HG02885 (cell line): ENCODE measurements around the gene PNLIPRP1.

ENCODE experiments used
- ATAC-seq: cut with Tn5 transposase; IDR thresholded peaks from one replicate; pipeline ENCODE4 v1.9.1; 2021; ENCODE audit warnings: mild to moderate bottlenecking; ENCODE audit not compliant: unreplicated experiment, poor library complexity

The PNLIPRP1 gene

DNA sequence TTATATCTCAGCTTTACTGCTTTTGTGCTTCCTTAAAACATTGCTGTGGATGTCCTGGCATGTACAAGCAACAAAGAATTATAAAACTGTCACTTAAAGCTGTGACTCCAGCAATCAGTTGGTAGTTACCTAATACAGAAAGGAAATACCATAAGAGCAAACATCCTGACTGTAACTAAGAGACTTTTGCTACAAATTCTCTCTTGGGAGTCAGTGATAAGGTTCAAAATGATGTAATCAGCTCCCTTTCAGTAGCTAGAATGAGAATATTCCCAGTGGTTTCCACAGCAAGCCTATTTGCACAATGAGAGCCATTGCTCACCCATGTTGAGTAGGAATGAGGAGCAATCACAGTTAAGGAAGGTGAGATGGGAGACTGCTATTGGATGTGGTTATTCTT lies 7.6 kb downstream of the PNLIPRP1 start:
- ATAC-seq = no peak

DNA sequence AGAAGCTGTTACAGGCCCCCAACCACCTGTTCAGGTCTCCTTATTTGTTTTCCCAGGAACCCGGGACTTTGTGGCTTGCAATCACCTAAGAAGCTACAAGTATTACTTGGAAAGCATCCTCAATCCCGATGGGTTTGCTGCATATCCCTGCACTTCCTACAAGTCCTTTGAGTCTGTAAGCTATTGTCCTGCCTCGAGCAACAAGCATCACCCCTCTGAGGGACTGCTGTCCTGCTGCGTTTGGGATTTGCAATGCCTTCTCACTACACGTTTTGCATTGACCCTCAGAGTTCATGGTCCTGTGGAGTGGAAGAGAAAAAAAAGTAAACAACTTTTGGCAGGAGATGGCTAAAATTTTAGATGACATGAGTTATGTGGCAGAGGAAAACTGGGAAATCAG lies 9.2 kb downstream of the PNLIPRP1 start:
- no peak for ATAC-seq

DNA sequence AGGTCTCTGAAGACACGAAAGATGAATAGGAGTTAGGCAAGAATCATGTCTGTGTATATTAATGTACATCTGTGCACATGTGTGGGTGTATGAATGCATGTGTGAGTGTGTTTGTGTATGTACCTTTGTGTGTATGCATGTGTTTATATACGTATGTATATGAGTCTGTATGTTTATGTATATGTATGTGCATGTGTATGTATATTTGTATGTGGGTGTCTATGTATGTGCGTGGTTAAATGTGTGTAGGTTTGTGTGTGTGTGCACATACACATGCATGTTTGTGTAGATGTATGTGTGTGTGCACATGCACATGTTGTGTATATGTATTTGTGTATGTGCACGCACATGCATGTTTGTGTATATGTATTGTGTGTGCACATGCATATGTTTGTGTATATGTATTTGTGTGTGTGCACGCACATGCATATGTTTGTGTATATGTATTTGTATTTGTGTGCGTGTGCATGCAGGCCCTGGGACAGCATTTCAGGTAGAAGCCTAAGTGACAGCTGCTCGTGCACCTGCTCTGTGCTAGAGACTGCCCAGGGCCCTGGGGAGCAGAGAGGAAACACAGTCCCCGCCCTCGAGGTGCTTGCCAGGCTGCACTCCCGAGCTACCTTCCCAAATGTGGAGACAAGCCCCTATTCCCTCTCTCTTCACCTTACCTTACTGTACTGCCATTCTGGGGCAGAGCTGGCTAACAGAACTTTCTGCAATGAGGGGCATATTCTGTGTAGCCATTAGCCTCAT lies 12.1 kb downstream of the PNLIPRP1 start:
- ATAC-seq = no peak

DNA sequence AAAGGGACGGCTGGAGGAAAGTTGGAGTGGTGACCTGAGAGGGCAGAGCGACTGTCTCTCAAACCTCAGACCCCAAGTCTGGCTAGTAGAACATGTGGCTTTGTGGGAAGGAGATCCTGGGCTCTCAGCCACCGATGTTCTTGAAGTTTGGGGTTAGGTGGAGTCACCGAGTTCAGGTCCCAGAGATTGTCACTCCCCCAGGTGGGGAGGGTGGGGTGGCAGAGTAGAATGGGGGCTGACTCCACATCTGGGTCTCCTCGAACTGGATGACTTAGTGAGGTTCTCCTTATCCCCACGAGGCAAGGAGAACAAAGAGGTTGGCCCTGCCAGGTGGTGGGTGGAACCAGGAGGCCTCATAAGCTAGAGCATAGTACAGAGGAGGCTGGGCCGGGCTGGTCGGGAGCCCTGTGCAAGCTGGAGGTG lies 15.3 kb downstream of the PNLIPRP1 start:
- ATAC-seq = no peak

DNA sequence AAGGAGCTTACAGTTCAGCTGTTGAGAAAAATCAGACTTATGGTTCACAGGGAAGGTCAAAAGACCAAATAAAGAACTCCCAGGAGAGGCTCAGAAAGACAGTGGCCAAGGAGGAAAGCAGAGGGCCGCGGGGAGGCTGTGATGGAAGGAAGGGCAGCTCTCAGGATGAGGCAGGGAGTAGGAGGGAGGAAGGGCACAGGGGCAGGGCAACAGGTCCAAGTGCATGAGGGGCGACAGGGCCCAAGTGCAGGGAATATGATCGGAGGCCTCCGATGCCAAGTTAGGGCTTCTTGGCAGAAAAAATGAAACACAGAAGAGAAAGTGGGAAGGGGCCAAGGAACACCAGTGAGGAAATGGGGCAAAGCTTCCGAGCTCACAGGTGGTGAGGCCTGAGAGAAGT lies 16.6 kb downstream of the PNLIPRP1 start:
- ATAC-seq = no peak

DNA sequence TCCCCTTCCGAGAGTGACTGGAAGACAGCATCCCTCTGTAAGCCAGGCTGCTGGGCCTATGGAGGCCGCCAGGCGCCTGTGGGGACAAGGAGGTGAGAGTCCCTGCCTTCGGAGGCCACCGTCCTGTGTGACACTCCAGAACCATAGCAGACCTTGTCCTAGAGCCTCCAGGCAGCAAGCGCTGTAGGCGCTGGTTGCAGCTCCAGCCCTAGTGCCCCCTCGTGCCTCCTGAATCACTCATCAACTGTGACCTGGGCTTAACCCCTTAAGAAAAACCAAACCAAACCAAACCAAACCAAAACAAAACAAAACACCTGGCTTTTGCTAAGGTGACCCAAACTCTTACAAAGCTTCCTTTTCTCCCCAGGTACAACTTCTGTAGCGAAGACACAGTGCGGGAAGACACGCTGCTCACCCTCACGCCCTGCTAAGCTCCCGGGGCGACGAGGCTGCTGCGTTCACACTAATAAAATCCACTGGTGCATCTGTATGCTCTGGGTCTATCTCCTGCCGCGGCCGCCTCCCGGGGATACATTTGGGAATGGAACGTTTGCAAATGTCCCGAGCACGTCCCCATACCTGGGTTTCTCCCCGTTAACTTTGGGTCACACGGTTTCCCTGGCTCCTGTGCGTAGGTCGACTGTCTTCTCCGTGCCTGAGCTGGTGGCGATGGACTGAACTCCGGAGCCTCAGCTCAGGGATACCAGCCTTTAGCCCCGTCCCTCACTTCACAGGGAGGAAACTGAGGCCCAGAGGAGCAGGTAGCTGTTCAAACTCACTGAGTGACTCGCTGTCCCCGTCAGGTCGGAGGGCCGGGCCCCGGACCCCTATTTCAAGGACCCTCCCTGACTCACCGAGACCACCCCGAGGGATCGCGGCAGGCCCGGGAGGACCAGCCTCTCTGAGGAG lies 18.2 kb downstream of the PNLIPRP1 start:
- no peak for ATAC-seq

DNA sequence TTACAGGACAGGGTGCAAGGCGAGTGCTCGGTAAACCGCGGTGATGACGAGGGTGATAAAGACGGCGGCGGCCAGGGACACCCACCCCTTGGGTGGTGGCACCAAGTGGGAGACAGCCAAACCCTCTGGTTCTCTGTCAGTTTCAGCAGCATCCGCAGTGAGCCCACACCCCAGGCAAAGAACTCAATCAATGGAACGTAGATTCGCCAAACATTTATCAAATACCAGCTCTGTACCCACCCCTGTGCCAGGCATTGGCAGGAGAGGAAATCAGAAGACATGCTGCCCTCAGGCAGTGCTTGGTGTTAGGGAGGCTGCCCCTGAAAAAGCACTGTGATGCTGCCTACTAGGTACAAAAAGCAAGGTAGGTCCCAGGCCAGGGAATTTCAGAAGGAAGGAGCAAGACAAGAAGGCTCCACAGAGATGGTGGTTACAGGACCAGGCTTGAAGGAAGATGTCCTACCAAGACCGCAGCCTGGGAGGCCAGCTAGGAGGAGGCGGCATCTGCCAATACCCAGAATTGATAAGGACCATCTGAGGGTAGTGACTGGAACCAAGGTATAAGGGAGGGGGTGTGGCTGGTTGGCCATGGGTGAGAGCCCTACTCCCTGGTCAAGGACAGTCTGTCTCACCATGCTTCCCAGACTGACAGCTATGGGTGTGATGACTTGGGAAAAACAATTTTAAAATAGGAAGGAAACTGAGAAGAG lies 19.8 kb downstream of the PNLIPRP1 start:
- no peak for ATAC-seq

DNA sequence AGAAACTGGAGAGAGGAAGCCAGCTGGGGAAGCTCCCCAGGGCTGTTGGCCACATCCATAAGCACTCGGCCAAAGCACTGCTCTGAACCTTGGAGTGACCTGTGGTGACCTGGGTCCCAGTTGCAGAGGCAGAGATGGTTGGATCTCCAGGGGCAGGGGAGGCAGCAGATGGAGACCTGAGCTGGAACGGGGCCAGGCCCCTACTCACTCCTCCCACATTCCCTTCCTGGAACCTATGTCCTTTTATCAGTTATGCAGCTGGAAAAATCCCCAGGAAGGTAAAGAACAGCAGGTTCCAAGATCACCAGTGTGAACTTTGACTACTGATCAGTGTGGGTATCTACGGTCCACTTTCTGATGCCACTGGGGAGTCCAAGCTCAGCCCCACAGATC lies 20.4 kb downstream of the PNLIPRP1 start:
- no peak for ATAC-seq

DNA sequence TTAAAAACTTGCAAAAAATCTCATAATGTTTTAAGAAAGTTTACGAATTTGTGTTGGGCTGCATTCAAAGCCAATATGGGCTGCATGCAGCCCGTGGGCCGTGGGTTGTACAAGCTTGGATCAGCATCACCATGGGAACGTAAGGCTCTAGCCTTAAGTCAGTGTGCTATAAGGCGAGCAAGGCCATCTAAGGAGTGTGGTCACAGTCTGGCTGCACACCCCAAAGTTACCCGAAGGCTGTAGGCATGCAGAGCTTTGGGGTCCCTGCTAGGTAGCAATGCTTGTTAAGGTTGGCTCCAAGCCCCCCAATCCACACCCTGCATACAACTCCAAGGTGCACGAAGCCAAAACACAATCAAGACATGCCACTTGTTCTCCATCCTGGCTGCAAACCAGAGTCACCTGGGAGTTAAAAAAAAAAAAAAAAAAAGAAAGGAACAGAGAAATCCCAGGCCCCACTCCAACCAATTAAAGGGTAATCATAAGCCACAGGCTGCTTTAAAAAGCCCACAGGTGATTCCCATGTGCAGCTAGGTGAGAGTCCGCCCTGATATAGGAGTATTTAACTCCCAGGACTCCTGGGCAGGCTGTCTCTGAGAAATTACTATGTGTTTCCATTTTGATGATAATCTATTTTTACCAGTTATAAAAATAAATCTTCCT lies 21.5 kb downstream of the PNLIPRP1 start:
- ATAC-seq = no peak

DNA sequence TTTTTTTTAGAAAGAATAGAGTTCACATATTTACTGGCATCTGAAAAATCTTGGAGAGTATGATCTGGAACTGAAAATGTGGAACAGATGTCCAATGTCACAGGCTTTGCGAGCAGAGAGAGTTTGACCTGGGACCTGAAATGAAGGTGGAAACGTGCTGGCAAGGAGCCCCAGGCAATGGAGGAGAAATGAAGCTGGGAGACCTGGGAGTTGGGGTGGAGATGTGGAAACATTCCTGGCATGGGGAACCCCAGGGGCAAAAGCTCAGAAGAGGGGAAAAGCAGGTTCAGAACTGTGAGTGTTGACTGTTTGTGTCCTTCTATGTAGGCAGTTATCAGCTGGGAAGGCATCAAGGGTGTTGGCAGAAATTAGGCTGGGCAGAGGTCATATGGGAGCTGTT lies 22.7 kb downstream of the PNLIPRP1 start:
- no peak for ATAC-seq

DNA sequence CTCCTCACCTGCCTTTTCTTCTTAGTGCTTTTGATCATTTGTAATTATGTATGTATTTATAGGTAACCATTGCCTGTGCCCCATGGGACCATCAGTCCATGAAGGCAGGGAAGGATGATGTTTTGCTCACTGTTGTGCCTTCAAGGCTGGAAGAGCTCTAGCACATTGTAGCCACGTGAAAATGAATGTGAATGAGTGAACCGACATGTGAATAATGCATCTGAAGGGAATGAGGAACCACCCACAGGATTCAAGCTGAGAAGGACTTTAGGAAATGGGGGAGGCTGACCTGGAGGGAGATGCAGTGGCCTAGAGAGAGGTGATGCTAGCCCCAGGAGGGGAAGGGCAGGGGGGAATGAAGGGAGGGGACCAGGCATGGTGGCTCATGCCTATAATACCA lies 24.0 kb downstream of the PNLIPRP1 start:
- no peak for ATAC-seq

DNA sequence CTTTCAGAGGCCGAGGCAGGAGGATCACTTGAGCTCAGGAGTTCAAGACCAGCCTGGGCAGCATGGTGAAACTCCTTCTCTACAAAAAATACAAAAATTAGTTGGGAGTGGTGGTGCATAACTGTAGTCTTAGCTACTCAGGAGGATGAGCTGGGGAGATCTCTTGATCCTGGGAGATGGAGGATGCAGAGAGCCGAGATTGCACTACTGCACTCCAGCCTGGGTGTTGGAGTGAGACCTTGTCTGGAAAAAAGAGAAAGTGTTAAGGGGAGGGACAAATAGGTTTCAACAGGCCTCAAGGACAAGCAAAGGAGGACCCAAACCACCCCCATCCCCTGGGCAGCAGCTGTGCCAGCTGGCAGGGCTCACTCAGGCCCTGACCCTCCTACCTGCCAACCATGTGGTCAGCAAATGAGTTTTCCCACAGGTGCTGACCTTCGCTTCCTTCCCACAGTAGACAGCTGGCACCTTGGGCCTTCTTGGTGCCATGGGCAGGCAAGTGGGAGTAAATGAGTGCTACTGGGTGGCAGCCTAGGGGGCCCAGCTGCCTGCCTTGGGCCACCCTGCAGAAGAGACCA lies 24.5 kb downstream of the PNLIPRP1 start:
- ATAC-seq = no peak

DNA sequence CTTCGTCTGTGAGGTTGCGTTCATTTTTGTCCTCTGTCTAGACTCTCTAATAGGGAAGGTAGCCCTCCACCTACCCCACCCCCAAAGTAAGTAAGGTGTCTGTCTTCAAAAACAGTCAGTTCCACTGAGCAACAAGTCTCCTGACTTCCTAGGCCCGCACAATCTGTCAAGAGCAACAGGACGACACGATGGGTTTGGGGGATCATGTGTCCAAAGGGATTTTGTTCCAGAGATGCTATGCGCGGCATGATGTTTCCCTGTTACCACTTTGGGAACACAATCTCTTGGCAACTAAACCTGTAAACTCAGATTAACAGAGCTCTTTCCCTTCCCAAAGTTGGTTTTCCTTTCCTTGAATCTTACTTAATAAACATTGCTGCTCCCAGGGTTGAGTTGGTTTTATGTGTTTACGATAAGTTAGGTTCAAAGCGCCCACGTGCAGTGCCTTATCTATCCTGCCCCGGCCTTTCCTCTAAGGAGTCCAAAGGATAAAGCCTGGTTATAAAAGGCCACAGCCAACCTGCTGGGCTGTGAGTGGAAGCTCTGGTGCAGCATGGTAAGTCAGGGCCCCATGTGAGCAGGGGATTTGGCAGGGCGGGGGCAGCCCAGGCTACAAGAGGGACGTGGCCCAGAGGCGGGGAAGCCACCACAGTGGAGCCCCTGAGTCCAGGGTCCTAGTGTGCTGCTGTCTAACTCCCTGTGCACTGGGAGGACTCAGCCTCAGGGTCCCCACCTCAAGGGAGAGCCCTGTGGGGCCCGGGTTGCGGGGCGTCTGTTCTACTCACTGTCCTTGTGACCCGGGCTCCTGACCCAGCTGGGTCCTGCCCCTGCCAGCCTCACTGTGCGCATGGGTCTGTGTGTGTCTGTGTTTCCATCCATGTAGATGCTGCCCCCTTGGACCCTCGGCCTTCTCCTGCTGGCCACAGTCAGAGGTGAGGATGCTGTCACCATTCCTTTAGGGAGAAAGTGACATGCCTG lies 30.0 kb downstream of the PNLIPRP1 start, which contains the start of gene PNLIPRP2:
Gene PNLIPRP2, plus strand, starts transcription at position 531 of the 978 bp plus-strand sequence.
- no peak for ATAC-seq

DNA sequence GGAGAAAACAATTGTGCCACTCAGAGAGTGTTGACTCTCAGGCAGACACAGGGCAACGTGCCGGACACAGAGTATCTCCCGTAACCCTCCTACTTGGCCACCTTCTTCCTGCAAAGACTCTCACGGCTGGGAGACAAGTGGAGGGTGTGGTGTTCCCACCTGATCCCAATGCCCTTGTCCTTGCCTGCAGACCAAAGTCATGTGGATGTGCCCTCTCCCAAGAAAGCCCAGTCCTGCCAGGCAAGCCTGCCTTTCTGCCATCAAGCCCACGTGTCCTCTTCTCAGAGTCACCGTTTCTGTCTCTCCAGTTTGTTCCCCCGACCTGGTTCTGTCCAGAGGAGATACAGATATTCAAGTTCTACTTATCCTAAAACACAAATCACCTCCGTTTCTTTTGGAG lies 30.7 kb downstream of the PNLIPRP1 start:
- no peak for ATAC-seq

DNA sequence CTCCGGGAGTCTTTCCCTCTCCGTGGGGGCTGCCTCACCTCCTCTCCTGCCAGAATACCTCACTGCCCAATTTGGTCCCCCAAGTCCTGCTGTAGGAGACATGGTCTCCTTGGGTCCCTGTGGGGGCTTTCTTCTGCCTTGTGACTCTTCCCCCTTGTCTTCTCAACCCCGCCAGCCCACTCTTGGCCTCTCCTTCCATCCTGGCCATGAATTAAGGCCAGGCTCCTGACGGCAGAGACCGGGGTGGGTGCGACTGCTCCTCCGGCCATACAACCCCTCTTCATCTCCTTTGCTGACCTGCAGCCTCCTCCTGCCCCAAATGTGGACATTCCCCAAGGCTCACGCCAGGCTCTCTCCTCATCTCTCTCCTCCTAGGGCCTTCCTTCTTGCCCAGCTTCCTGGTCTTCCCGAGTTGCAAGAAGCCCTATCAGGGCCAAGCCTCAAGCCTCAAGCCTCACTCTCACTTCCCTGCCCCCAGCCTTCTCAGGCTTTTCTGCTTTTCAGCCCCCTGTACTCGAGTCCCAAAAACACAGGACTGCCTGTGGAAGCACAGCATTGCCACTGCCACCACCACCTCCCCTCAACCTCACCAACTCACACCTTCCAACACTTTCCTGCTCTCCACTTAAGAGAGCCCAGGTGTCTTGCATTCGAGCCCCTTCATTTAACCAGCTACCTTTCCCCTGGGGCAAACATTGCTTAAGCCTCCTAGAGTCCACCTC lies 31.3 kb downstream of the PNLIPRP1 start:
- ATAC-seq = no peak

DNA sequence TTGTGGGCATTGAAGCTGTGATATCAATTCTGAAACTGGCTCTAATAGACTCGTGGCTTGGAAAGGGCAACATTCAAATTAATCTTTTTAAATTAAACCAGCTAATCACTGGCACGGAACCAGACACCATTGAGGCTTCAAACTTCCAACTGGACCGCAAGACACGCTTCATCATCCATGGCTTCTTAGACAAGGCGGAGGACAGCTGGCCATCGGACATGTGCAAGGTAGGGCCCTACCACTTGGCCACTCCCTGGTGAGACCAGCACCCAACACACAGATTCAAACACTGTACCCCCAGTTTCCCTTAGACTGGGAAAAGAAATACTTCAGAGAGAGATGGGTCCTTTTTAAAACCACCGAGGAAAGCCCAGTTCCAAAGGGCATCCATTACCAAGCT lies 35.1 kb downstream of the PNLIPRP1 start:
- no peak for ATAC-seq

DNA sequence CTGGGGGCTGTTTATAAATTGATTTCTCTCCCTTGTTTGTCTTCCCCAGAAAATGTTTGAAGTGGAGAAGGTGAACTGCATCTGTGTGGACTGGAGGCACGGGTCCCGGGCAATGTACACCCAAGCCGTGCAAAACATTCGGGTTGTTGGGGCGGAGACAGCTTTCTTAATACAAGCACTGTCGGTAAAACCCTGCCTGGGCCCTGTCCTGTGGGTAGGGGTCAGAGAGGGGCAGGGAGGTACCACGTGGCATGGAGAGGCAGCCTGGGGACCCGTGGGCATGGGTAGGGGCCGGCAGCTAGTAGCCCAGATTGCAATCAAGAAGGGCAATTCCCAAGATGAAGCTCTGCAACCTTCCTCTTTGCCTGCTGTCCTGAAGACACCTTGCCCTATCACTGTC lies 36.1 kb downstream of the PNLIPRP1 start:
- ATAC-seq = no peak

DNA sequence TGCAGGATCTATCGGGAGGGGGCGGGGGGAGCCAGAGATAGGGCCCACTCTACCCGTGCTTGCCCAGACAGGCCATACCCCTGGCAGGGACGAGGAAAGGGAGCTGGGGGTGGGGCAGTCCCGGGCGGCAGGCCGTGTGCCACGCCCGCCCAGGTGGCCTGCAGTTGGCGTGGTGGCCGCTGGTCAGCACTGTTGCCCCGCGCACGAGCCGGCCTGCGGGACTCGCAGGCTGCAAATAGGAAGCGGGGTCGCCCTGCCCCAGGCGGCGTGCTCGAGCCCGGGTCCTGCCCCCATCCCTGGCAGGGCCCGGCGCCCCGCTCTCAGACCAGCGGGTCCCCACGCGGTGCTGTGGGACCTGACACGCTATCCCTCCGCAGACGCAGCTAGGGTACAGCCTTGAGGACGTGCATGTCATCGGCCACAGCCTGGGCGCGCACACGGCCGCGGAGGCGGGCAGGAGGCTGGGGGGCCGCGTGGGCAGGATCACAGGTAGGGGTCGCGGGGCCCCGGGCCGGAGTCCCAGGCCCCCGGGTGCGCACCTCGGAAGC lies 36.7 kb downstream of the PNLIPRP1 start:
- no peak for ATAC-seq
